B cell (primary cell): ENCODE results near the gene ZCCHC7. TPM values are rescaled to one million over a fixed set of nuclear protein-coding genes. Genes with fewer than 3 reads are reported as not detected.
A peak's percentile ranks its signal among the peaks of the same experiment; 100 is the strongest.

Experiments
- ATAC-seq: fragments of 200-7000 bp; cut with Tn5 transposase; one replicate; pipeline ENCODE4 v1.10.0; 2021; ENCODE audit warnings: low read depth, mild to moderate bottlenecking, moderate number of reproducible peaks, moderate library complexity
- CTCF ChIA-PET: fragments of 350-600 bp; sonication (Branson Sonifier 250); formaldehyde crosslinking; loops from one replicate; lab custom pipeline; 2021; ENCODE audit warnings: antibody characterized with exemption, inconsistent platforms; lab: Charles Lee
- POLR2A ChIA-PET: fragments of 350-600 bp; sonication (Branson Sonifier 250); formaldehyde crosslinking; loops from one replicate; lab custom pipeline; 2021; ENCODE audit warnings: antibody characterized with exemption; lab: Charles Lee
- DNase-seq: peaks from one replicate; pipeline ENCODE4 v3.0.0; 2013
- H2AFZ ChIP-seq: 2 replicates; pipeline ENCODE4 v1.6.1; 2012; ENCODE audit warnings: mild to moderate bottlenecking, low read depth, low read length; ENCODE audit not compliant: insufficient read depth, poor library complexity, severe bottlenecking
- H3K27ac ChIP-seq, 2 donors: 1 replicate in 1 of 2; 2 replicates in 1 of 2; pipeline ENCODE4 v1.5.1; 2012 to 2013; ENCODE audit warnings: low read length in 2 of 2, mild to moderate bottlenecking in 2 of 2, moderate library complexity in 1 of 2
- H3K27me3 ChIP-seq, 4 experiments: fragments of 200-600 bp in 1 of 4; sonication (generic) in 1 of 4; replicated peaks in 1 of 4; 1 replicate in 2 of 4; 2 replicates in 2 of 4; pipeline versions ENCODE4 v1.6.1 to v1.7.0; 2013 to 2016; ENCODE audit warnings: low read length in 3 of 4, mild to moderate bottlenecking in 2 of 4, mixed read lengths in 1 of 4, moderate library complexity in 1 of 4; ENCODE audit not compliant: insufficient read depth in 4 of 4, control insufficient read depth in 3 of 4; ENCODE audit errors: control extremely low read depth in 1 of 4
- H3K36me3 ChIP-seq, 2 experiments: replicated peaks in 1 of 2; 1 replicate in 1 of 2; 2 replicates in 1 of 2; pipeline versions ENCODE4 v1.6.1 to v1.7.1; 2013; ENCODE audit warnings: low read length in 1 of 2; ENCODE audit not compliant: insufficient read depth in 2 of 2, control insufficient read depth in 1 of 2; ENCODE audit errors: control extremely low read depth in 1 of 2, extremely low read depth in 1 of 2
- H3K4me1 ChIP-seq, 2 donors: fragments of 200-600 bp in 1 of 2; sonication (generic) in 1 of 2; 1 replicate in 1 of 2; 2 replicates in 1 of 2; pipeline versions ENCODE4 v1.5.1 to v1.6.1; 2013 to 2017; ENCODE audit warnings: low read length in 2 of 2; ENCODE audit not compliant: control insufficient read depth in 2 of 2, insufficient read depth in 2 of 2
- H3K4me2 ChIP-seq: replicated peaks from 2 replicates; pipeline ENCODE3; 2012; ENCODE audit warnings: mild to moderate bottlenecking, low read depth, low read length; ENCODE audit not compliant: poor library complexity, severe bottlenecking
- H3K4me3 ChIP-seq, 5 experiments: fragments of 200-600 bp in 1 of 5; sonication (generic) in 1 of 5; 1 replicate in 3 of 5; 2 replicates in 2 of 5; pipeline versions ENCODE4 v1.5.1 to v1.7.0; 2011 to 2016; ENCODE audit warnings: low read length in 4 of 5, mild to moderate bottlenecking in 4 of 5, low read depth in 2 of 5, control low read depth in 1 of 5, moderate library complexity in 1 of 5; ENCODE audit not compliant: insufficient read depth in 1 of 5; ENCODE audit errors: control extremely low read depth in 1 of 5, extremely low read depth in 1 of 5
- H3K79me2 ChIP-seq: fragments of 200-600 bp; sonication (generic); one replicate; pipeline ENCODE4 v1.6.0; 2016; ENCODE audit warnings: low read length; ENCODE audit not compliant: control insufficient read depth, insufficient read depth
- H3K9ac ChIP-seq: fragments of 200-600 bp; sonication (generic); 2 replicates; pipeline ENCODE4 v1.6.1; 2017; ENCODE audit warnings: mild to moderate bottlenecking, low read length, moderate library complexity
- H3K9me3 ChIP-seq, 3 donors: one replicate each; pipeline versions ENCODE4 v1.6.1 to v1.7.1; 2013; ENCODE audit warnings: low read length in 2 of 3; ENCODE audit not compliant: control insufficient read depth in 2 of 3, insufficient read depth in 1 of 3; ENCODE audit errors: control extremely low read depth in 1 of 3
- H4K20me1 ChIP-seq: 2 replicates; pipeline ENCODE4 v1.6.0; 2012; ENCODE audit warnings: mild to moderate bottlenecking, low read length; ENCODE audit not compliant: insufficient read depth, control insufficient read depth, poor library complexity, severe bottlenecking
- H3K27ac Mint-ChIP-seq: one replicate; pipeline ENCODE4 v1.8.0; 2021; ENCODE audit warnings: mixed read lengths
- H3K27me3 Mint-ChIP-seq: one replicate; pipeline ENCODE4 v1.8.0; 2021; ENCODE audit warnings: mixed read lengths
- H3K4me1 Mint-ChIP-seq: one replicate; pipeline ENCODE4 v1.8.0; 2021; ENCODE audit warnings: mixed read lengths
- H3K4me3 Mint-ChIP-seq: one replicate; pipeline ENCODE4 v1.8.0; 2021; ENCODE audit warnings: mixed read lengths
- H3K9me3 Mint-ChIP-seq: one replicate; pipeline ENCODE4 v1.8.0; 2022; ENCODE audit warnings: mixed read lengths; ENCODE audit not compliant: insufficient read depth
- EZH2 ChIP-seq: IDR thresholded peaks from 2 replicates; pipeline ENCODE4 v1.6.1; 2012; ENCODE audit warnings: borderline replicate concordance, low read depth, mild to moderate bottlenecking, moderate library complexity, low read length; ENCODE audit not compliant: insufficient read depth, poor library complexity, severe bottlenecking
- WGBS: methylation state at CpG from one replicate; pipeline ENCODE4 v1.1.5; 2013; ENCODE audit warnings: missing lambda C conversion rate; ENCODE audit not compliant: insufficient coverage; 5-methylcytosine and 5-hydroxymethylcytosine counted together
- intact Hi-C: fragments of 100-400 bp; cut with micrococcal nuclease; formaldehyde crosslinking; loops from one replicate; pipeline ENCODE4 v1.10.0; 2022
- polyA plus RNA-seq: library from polyadenylated mRNA; depleted of rRNA; stranded (reverse); fragments of >200 nt; gene quantifications from 2 replicates; pipeline ENCODE4 v1.2.3, GENCODE V29; 2012
- total RNA-seq, 2 donors: library from RNA; stranded (reverse); fragments of 120-200 nt in 1 of 2; gene quantifications; 1 replicate in 1 of 2; 2 replicates in 1 of 2; pipeline versions ENCODE4 v1.2.3 to v1.2.4, GENCODE V29; 2013 to 2022
- TF ChIP-seq, protein P1 (sequence below): fragments of 200-600 bp; IDR thresholded peaks from one replicate; pipeline ENCODE4 v1.8.0; 2022; ENCODE audit warnings: antibody characterized with exemption, mild to moderate bottlenecking

Gene ZCCHC7
- total and polyA plus RNA-seq, 2 donors (not counting 1 experiment from before 2014, with no cell fraction given) = 56.3 to 83.5 TPM

DNA sequence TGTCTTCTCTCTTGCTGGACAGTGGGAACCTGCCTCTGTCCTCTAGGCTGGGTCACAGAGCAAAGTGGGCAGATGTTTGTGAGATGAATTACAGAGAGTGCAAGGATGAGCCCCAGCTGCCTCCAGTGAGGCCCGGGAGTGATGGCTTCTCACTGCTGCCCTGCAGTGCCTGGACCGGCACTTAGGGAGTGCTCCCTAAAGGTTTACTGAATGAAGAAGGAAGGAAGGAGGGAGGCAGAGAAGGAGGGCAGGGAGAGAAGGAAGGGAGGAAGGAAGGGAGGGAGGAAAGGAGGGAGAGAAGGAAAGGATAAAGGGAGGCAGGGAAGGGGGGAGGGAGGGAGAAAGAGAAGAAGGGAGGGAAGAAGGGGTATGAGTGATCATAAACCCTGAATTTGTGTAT is 259.5 kb downstream of the ZCCHC7 start:
- ATAC-seq = no peak
- ChIA-PET CTCF (interaction anchor here (1.1 to 2.1 kb wide), 3 partner anchors 11 to 56 kb away, joined by 3 to 8 read pairs (median 5); no protein-coding TSS in a partner anchor), POLR2A (interaction anchor here (0.7 kb wide), 1 partner anchor 43 kb away, joined by 4 read pairs; no protein-coding TSS in a partner anchor)
- Mint-ChIP-seq H3K27ac (peak overlapping the region; percentile 90), H3K4me1 (peaks cover 86% of the 10 kb centered on the region), H3K27me3 (no peaks in the 10 kb centered on the region), H3K4me3 (peak overlapping the region; percentile 53), H3K9me3 (no peaks in the 10 kb centered on the region)
- TF ChIP-seq, protein P1, sequence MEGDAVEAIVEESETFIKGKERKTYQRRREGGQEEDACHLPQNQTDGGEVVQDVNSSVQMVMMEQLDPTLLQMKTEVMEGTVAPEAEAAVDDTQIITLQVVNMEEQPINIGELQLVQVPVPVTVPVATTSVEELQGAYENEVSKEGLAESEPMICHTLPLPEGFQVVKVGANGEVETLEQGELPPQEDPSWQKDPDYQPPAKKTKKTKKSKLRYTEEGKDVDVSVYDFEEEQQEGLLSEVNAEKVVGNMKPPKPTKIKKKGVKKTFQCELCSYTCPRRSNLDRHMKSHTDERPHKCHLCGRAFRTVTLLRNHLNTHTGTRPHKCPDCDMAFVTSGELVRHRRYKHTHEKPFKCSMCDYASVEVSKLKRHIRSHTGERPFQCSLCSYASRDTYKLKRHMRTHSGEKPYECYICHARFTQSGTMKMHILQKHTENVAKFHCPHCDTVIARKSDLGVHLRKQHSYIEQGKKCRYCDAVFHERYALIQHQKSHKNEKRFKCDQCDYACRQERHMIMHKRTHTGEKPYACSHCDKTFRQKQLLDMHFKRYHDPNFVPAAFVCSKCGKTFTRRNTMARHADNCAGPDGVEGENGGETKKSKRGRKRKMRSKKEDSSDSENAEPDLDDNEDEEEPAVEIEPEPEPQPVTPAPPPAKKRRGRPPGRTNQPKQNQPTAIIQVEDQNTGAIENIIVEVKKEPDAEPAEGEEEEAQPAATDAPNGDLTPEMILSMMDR = no peak
- no peak for TF ChIP-seq EZH2
- no peak overlapping the region for H2AFZ ChIP-seq
- peaks cover 0 to 10% (median 0%) of the 10 kb centered on the region in 3 donors for H3K9me3 ChIP-seq
- H4K20me1 ChIP-seq = no peaks in the 10 kb centered on the region
- H3K27me3 ChIP-seq = no peaks in the 10 kb centered on the region
- intact Hi-C loops = no loop called here
- WGBS = 73% methylated on average over 2 of the region's 2 CpGs
- peaks cover 18% of the 10 kb centered on the region for H3K79me2 ChIP-seq
- no peak overlapping the region for H3K4me3 ChIP-seq
- no peak for DNase-seq
- no peak overlapping the region for H3K27ac ChIP-seq
- H3K9ac ChIP-seq = no peak overlapping the region
- peaks cover 91 to 98% of the 10 kb centered on the region in 2 donors for H3K4me1 ChIP-seq
- H3K4me2 ChIP-seq = peak overlapping the region; percentile 10
- no peaks in the 10 kb centered on the region for H3K36me3 ChIP-seq

DNA sequence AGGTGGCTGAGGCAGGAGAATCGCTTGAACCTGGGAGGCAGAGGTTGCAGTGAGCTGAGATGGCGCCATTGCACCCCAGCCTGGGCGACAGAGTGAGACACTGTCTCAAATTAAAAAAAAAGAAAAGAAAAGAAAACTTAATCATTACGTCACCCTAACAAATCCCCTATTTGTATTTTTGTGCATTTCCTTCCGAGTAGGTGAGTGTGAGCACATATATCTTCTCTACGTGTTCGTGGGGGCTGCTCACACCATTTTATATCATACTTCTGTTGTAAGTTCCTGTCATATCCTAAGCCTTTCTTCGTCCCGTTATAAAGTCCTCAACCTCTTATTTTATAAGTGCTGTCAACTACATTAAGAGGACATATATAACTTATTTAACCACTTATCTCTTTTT is 260.2 kb downstream of the ZCCHC7 start:
- H3K4me2 ChIP-seq = peak overlapping the region; percentile 64

More for the DNA sequence above, 260.2 kb downstream of the ZCCHC7 start:
- Histone ChIP-seq H3K9ac (no peak overlapping the region), H3K9me3 (peaks cover 0 to 10% (median 0%) of the 10 kb centered on the region in 3 donors), H3K27ac (peak overlapping the region; percentile 75 to 90), H3K27me3 (no peaks in the 10 kb centered on the region), H3K4me1 (peaks cover 84 to 95% of the 10 kb centered on the region in 2 donors), H2AFZ (no peak overlapping the region), H3K36me3 (no peaks in the 10 kb centered on the region), H3K4me3 (no peak overlapping the region), H3K79me2 (peaks cover 18% of the 10 kb centered on the region), H4K20me1 (no peaks in the 10 kb centered on the region)
- DNase-seq (peak; percentile 32), ATAC-seq (no peak)
- TF ChIP-seq, protein P1 = no peak
- no peak for TF ChIP-seq EZH2
- intact Hi-C loops = no loop called here
- POLR2A ChIA-PET = interaction anchor here (0.6 to 0.9 kb wide), 3 partner anchors 9 to 31 kb away, joined by 3 to 4 read pairs (median 3); no protein-coding TSS in a partner anchor
- Mint-ChIP-seq H3K27me3 (no peaks in the 10 kb centered on the region), H3K4me1 (peaks cover 83% of the 10 kb centered on the region), H3K4me3 (peak overlapping the region; percentile 34), H3K9me3 (no peaks in the 10 kb centered on the region), H3K27ac (peak overlapping the region; percentile 57)
- WGBS = 82% methylated on average over 2 of the region's 9 CpGs
- CTCF ChIA-PET = interaction anchor here (0.8 to 3.0 kb wide), 6 partner anchors 10 to 50 kb away, joined by 3 to 19 read pairs (median 8); no protein-coding TSS in a partner anchor
